Epithelial cell of umbilical artery (primary cell): ENCODE measurements around the gene FAM151B. TPM values are rescaled to one million over a fixed set of nuclear protein-coding genes. Genes with fewer than 3 reads are reported as not detected.

Experiments
- total RNA-seq: library from RNA; depleted of rRNA; stranded (reverse); fragments of >200 nt; gene quantifications from 2 replicates; pipeline ENCODE4 v1.2.3, GENCODE V29; 2014

The FAM151B gene
- total RNA-seq, result 2.9 and 3.3 TPM in 2 replicates

GRCh38 chr5:80487829-80488721 is at the start of gene FAM151B:
Gene FAM151B, plus strand, starts transcription at chr5:80488100. Its CDS starts 24 bp downstream, at chr5:80488124.

GRCh38 chr5:80569961-80570786 is 82.3 kb downstream of the FAM151B start, which contains the start of gene ANKRD34B:
Gene ANKRD34B, minus strand, starts transcription at chr5:80570280. Its CDS starts 10,261 bp downstream, at chr5:80560019.

Other genes with a start within 250 kb of the FAM151B start
- 6.5 TPM in 2 replicates for gene SERINC5, start 232.1 kb upstream of the FAM151B start, total RNA-seq
- not detected in 2 replicates for gene SPZ1, start 168.1 kb upstream of the FAM151B start, total RNA-seq
- 23.1 and 32.5 TPM in 2 replicates for gene ZFYVE16, start 80.0 kb upstream of the FAM151B start, total RNA-seq
- gene ANKRD34B, start 82.2 kb downstream of the FAM151B start, total RNA-seq, result not detected in 2 replicates
- 8.8 and 10.6 TPM in 2 replicates for gene MSH3, start 166.6 kb downstream of the FAM151B start, total RNA-seq
- 23.7 and 39.7 TPM in 2 replicates for gene DHFR, start 166.9 kb downstream of the FAM151B start, total RNA-seq